ENCODE data around the gene CEP85L.
A peak's percentile ranks its signal among the peaks of the same experiment; 100 is the strongest.

CEP85L gene

DNA sequence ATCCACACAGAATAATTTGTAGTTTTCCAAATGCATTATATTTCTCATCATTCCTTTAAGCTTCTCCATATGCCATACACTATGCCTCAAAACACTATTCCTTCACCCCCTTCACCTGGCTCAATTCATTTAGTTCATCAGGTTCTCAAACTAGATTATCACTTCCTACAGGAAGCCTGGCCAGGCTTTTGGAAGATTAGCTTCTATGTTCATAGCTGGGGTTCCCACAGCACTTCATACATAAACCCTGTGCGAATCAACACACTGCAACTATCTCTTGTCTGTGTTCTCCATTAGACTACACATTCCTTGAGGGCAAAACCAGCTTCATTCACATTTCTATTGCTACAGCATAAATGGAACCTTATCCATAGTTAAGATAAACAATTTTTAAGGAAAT lies 143.8 kb downstream of the CEP85L start:
- DNase-seq = no peak
- Mint-ChIP-seq H3K4me1 (no peaks in the 10 kb centered on the region), H3K27me3 (ENCODE audit: low read depth, poor library complexity) (no peaks in the 10 kb centered on the region), H3K4me3 (no peak overlapping the region), H3K36me3 (ENCODE audit: low read depth) (peaks cover 19% of the 10 kb centered on the region), H3K9me3 (peaks cover 4% of the 10 kb centered on the region), H3K27ac (no peak overlapping the region)
- TF ChIP-seq, protein P1, sequence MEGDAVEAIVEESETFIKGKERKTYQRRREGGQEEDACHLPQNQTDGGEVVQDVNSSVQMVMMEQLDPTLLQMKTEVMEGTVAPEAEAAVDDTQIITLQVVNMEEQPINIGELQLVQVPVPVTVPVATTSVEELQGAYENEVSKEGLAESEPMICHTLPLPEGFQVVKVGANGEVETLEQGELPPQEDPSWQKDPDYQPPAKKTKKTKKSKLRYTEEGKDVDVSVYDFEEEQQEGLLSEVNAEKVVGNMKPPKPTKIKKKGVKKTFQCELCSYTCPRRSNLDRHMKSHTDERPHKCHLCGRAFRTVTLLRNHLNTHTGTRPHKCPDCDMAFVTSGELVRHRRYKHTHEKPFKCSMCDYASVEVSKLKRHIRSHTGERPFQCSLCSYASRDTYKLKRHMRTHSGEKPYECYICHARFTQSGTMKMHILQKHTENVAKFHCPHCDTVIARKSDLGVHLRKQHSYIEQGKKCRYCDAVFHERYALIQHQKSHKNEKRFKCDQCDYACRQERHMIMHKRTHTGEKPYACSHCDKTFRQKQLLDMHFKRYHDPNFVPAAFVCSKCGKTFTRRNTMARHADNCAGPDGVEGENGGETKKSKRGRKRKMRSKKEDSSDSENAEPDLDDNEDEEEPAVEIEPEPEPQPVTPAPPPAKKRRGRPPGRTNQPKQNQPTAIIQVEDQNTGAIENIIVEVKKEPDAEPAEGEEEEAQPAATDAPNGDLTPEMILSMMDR (IDR thresholded peaks at IDR 0.05) = no peak

DNA sequence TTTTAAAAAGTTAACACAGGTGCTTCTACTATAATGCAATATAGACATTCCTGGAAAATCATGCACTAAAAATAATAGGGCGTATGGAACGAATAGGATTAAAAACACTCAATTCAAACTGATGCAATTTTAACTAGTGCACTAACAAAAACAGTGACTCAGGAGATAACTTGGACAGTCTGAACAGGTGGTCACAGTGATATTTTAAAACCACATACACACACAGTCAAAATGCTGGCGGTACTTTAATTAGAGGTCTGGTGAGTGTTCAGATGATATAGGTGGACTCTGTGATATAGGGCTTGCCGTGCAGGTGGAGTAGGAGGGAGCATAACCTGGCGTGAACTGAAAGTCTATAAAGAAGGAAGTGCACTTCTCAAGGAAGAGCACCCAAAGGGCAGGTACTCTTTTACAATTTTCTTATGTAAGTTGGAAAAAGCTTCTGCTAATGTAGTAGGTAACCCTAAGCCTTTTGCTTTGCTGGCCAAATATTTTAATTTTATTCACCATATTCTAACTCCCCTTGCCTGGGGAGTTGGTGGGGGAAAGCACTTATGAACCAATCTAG lies 145.2 kb downstream of the CEP85L start:
- Mint-ChIP-seq H3K27me3 (ENCODE audit: low read depth, poor library complexity) (no peaks in the 10 kb centered on the region), H3K27ac (no peak overlapping the region), H3K4me3 (no peak overlapping the region), H3K4me1 (peaks cover 7% of the 10 kb centered on the region), H3K9me3 (peaks cover 13% of the 10 kb centered on the region), H3K36me3 (ENCODE audit: low read depth) (peaks cover 34% of the 10 kb centered on the region)
- no peak for DNase-seq
- TF ChIP-seq, protein P1 (IDR thresholded peaks at IDR 0.05) = no peak

DNA sequence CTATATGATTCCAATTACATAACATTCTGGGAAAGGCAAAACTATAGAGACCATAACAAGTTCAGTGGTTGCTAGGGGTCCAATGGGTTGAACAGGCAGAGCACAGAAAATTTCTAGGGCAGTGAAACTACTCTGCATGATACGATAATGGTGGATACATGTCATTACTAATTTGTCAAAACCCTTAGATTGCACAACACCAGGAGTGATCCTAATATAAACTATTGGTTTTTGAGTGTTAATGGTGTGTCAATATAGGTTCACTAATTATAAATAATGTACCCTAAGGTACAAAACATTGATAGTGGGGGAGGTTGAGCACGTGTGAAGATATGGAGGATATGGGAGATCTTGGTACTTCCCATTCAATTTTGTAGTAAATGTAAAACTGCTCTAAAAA lies 145.7 kb downstream of the CEP85L start:
- H3K27me3 Mint-ChIP-seq (ENCODE audit: low read depth, poor library complexity) = no peaks in the 10 kb centered on the region

DNA sequence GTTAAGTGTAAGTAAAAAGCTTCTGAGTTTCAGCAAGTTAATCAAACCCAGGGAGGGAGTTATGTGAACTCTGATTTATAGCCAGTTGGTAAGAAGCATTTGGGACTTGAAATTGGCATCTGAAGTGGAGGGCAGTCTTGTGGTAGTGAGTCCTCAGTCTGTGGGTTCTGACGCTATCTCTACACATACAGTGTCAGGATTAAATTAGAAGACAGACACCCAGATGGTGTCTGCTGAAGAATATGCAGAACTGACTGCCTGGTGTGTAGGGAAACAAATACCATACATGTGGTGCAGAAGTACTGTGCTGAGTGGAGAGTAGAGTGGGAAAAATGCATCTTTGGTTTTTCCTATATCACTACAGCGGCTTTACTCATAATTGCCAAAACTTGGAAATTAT lies 146.8 kb downstream of the CEP85L start:
- H3K27me3 Mint-ChIP-seq (ENCODE audit: low read depth, poor library complexity) = no peaks in the 10 kb centered on the region
- no peak for DNase-seq
- peaks cover 48% of the 10 kb centered on the region for H3K36me3 Mint-ChIP-seq (ENCODE audit: low read depth)
- no peak overlapping the region for H3K4me3 Mint-ChIP-seq
- TF ChIP-seq, protein P1 (IDR thresholded peaks at IDR 0.05) = no peak
- H3K4me1 Mint-ChIP-seq = peaks cover 7% of the 10 kb centered on the region
- H3K27ac Mint-ChIP-seq = no peak overlapping the region
- peaks cover 27% of the 10 kb centered on the region for H3K9me3 Mint-ChIP-seq

More for the DNA sequence above, 145.7 kb downstream of the CEP85L start:
- no peak overlapping the region for H3K27ac Mint-ChIP-seq
- H3K4me1 Mint-ChIP-seq = peaks cover 7% of the 10 kb centered on the region
- H3K4me3 Mint-ChIP-seq = no peak overlapping the region
- TF ChIP-seq, protein P1 (IDR thresholded peaks at IDR 0.05) = no peak
- H3K36me3 Mint-ChIP-seq (ENCODE audit: low read depth) = peaks cover 39% of the 10 kb centered on the region
- no peak for DNase-seq
- H3K9me3 Mint-ChIP-seq = peaks cover 18% of the 10 kb centered on the region

DNA sequence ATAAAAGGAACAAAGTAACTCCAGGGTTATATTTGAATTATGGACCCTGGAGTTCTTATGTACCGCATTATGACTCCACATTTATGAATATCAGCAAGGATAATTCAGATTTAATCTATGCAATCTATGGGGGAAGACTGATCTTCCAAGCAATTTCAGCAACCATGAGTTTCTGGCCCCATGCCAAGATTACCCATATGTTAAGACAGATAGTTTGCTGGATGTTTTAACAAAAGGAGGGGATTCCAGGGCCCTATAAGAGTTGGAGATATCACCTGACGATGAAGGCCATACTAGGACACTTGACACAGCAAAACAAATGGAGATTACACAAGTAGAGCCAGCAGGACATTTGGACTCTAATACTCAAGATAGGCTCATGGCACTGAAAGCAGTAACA lies 149.2 kb downstream of the CEP85L start:
- no peak overlapping the region for H3K27ac Mint-ChIP-seq
- H3K36me3 Mint-ChIP-seq (ENCODE audit: low read depth) = peaks cover 58% of the 10 kb centered on the region
- no peak overlapping the region for H3K4me3 Mint-ChIP-seq

DNA sequence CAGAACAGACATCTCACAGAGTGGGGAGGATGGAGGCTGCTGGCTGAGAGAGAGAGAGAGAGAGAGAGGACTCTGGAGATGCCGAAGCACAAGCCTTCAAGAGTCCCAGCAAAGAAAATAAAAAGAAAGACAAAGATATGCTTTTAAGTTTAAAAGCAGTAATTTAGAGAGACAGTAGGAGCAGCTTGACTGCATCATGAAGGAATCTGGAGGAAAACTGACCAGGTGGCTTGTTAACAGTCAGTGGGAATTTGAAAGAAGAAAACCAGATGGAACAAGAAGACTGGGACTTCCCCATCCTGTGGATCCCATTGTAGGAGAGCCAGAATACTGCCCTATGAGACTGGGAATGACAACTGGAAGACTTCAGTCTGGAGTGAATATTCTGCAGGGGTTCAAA lies 149.6 kb downstream of the CEP85L start:
- Mint-ChIP-seq H3K36me3 (ENCODE audit: low read depth) (peaks cover 58% of the 10 kb centered on the region), H3K27ac (peak overlapping the region; percentile 76), H3K9me3 (peaks cover 28% of the 10 kb centered on the region), H3K27me3 (ENCODE audit: low read depth, poor library complexity) (no peaks in the 10 kb centered on the region), H3K4me3 (no peak overlapping the region), H3K4me1 (peaks cover 7% of the 10 kb centered on the region)
- TF ChIP-seq, protein P1 (IDR thresholded peaks at IDR 0.05) = no peak
- no peak for DNase-seq

More for the DNA sequence above, 149.2 kb downstream of the CEP85L start:
- TF ChIP-seq, protein P1 (IDR thresholded peaks at IDR 0.05) = no peak
- Mint-ChIP-seq H3K9me3 (peaks cover 28% of the 10 kb centered on the region), H3K4me1 (peaks cover 7% of the 10 kb centered on the region), H3K27me3 (ENCODE audit: low read depth, poor library complexity) (no peaks in the 10 kb centered on the region)
- no peak for DNase-seq

Measured in nephron progenitor cell (in vitro differentiated cells).